Activated naive CD4-positive, alpha-beta T cell treated with anti-CD3 and anti-CD28 coated beads, Interleukin-2, amount 10 ng/mL, durations not matched to agents 7 days and 5 days (primary cell): Measurements from ENCODE around the gene TPH2.

ENCODE experiments used
- CTCF ChIA-PET: fragments of 350-600 bp; sonication (Branson Sonifier 250); formaldehyde crosslinking; loops from one replicate; lab custom pipeline; 2021; ENCODE audit warnings: antibody characterized with exemption; lab: Charles Lee
- DNase-seq: peaks from one replicate; pipeline ENCODE4 v3.0.0-alpha.2; 2020
- H3K27ac Mint-ChIP-seq: one replicate; pipeline ENCODE4 v1.8.0; 2021; ENCODE audit warnings: mild to moderate bottlenecking, moderate library complexity, mixed read lengths
- H3K27me3 Mint-ChIP-seq: one replicate; pipeline ENCODE4 v1.8.0; 2021; ENCODE audit warnings: mild to moderate bottlenecking, mixed read lengths
- H3K36me3 Mint-ChIP-seq: one replicate; pipeline ENCODE4 v1.8.0; 2021; ENCODE audit warnings: mixed read lengths
- H3K4me1 Mint-ChIP-seq: one replicate; pipeline ENCODE4 v1.8.0; 2021; ENCODE audit warnings: mixed read lengths
- H3K4me3 Mint-ChIP-seq: one replicate; pipeline ENCODE4 v1.8.0; 2021; ENCODE audit warnings: mild to moderate bottlenecking, moderate library complexity, mixed read lengths
- H3K9me3 Mint-ChIP-seq: one replicate; pipeline ENCODE4 v1.8.0; 2021; ENCODE audit warnings: mixed read lengths

The TPH2 gene

GRCh38 chr12:71938728-71939385 lies at the start of gene TPH2:
Gene TPH2 (plus strand): TSS chr12:71938845. CDS start chr12:71938987, 142 bp downstream.
- Mint-ChIP-seq H3K36me3 (no peaks in the 10 kb centered on the region), H3K27me3 (peaks cover 9% of the 10 kb centered on the region), H3K27ac (no peak within 1 kb of the TSS), H3K4me1 (no peaks in the 10 kb centered on the region), H3K4me3 (no peak within 1 kb of the TSS), H3K9me3 (no peaks in the 10 kb centered on the region)
- DNase-seq = peak; percentile 77
- CTCF ChIA-PET = interaction anchor here (0.7 to 2.1 kb wide), 4 partner anchors 19 to 168 kb away, joined by 3 to 9 read pairs (median 3); no protein-coding TSS in a partner anchor

GRCh38 chr12:71890475-71890874 lies 48.2 kb upstream of the TPH2 start:
- H3K4me3 Mint-ChIP-seq = no peak overlapping the region
- CTCF ChIA-PET = no interaction called here
- no peak overlapping the region for H3K27ac Mint-ChIP-seq
- peaks cover 27% of the 10 kb centered on the region for H3K36me3 Mint-ChIP-seq
- no peaks in the 10 kb centered on the region for H3K4me1 Mint-ChIP-seq
- no peak for DNase-seq
- H3K27me3 Mint-ChIP-seq = no peaks in the 10 kb centered on the region
- no peaks in the 10 kb centered on the region for H3K9me3 Mint-ChIP-seq

DNA sequence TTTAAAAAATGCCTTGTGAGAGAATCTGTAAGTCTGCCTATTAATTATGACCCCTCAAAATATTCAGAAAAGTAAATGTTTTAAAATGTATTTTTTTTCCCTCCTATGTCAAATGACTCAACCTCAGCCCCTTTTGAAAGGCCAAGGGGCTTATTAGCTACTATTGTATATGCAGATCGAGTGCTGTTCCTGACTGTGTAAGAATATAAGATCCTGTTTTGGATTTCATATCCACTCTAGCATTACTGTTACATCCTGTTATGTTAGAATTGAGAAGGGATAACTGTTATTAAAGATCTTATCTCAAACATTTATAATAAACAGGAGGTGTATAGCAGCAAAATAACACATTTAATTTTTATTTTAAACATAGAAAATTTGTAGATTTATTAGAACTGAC lies 46.6 kb upstream of the TPH2 start:
- H3K27ac Mint-ChIP-seq = no peak overlapping the region
- no peaks in the 10 kb centered on the region for H3K9me3 Mint-ChIP-seq
- no peak for DNase-seq
- H3K4me1 Mint-ChIP-seq = no peaks in the 10 kb centered on the region
- peaks cover 28% of the 10 kb centered on the region for H3K36me3 Mint-ChIP-seq
- CTCF ChIA-PET = no interaction called here
- H3K4me3 Mint-ChIP-seq = no peak overlapping the region
- H3K27me3 Mint-ChIP-seq = no peaks in the 10 kb centered on the region

GRCh38 chr12:71896205-71896882 lies 42.3 kb upstream of the TPH2 start:
- no peak for DNase-seq
- Mint-ChIP-seq H3K9me3 (no peaks in the 10 kb centered on the region), H3K27me3 (no peaks in the 10 kb centered on the region), H3K4me1 (no peaks in the 10 kb centered on the region), H3K36me3 (peaks cover 37% of the 10 kb centered on the region), H3K4me3 (no peak overlapping the region), H3K27ac (peak overlapping the region; percentile 33)
- CTCF ChIA-PET = no interaction called here

GRCh38 chr12:71900091-71900490 lies 38.6 kb upstream of the TPH2 start:
- Mint-ChIP-seq H3K36me3 (peaks cover 66% of the 10 kb centered on the region), H3K4me1 (peaks cover 18% of the 10 kb centered on the region)
- no peak for DNase-seq

GRCh38 chr12:71904629-71905028 lies 34.0 kb upstream of the TPH2 start:
- CTCF ChIA-PET = no interaction called here
- peaks cover 18% of the 10 kb centered on the region for H3K4me1 Mint-ChIP-seq
- peak overlapping the region; percentile 43 for H3K27ac Mint-ChIP-seq
- H3K36me3 Mint-ChIP-seq = peaks cover 73% of the 10 kb centered on the region
- no peak overlapping the region for H3K4me3 Mint-ChIP-seq
- DNase-seq = no peak
- H3K27me3 Mint-ChIP-seq = no peaks in the 10 kb centered on the region
- no peaks in the 10 kb centered on the region for H3K9me3 Mint-ChIP-seq

More at GRCh38 chr12:71900091-71900490, 38.6 kb upstream of the TPH2 start:
- H3K27ac Mint-ChIP-seq = no peak overlapping the region
- no peak overlapping the region for H3K4me3 Mint-ChIP-seq
- no peaks in the 10 kb centered on the region for H3K9me3 Mint-ChIP-seq
- no peaks in the 10 kb centered on the region for H3K27me3 Mint-ChIP-seq
- CTCF ChIA-PET = no interaction called here

DNA sequence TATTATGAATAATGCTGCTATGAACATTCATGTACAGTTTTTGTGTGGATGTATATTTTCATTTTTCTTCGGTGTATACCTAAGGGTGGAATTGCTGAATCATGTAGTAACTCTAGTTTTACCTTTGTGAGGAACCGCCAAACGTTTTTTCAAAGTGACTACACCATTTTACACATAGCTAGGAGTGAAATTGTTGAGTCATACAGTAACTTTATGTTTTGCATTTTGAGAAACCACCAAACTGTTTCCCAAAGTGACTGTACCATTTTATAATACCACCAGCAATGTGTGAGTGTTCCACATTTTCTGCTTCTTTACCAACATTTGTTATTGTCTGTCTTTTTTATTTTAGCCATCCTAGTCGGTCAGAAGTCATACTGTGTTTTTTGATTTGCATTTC lies 3.1 kb upstream of the TPH2 start:
- H3K27ac Mint-ChIP-seq = no peak overlapping the region
- CTCF ChIA-PET = no interaction called here
- no peak for DNase-seq
- H3K27me3 Mint-ChIP-seq = peaks cover 9% of the 10 kb centered on the region
- H3K36me3 Mint-ChIP-seq = no peaks in the 10 kb centered on the region
- H3K4me1 Mint-ChIP-seq = no peaks in the 10 kb centered on the region
- no peaks in the 10 kb centered on the region for H3K9me3 Mint-ChIP-seq
- H3K4me3 Mint-ChIP-seq = no peak overlapping the region

- H3K4me3 Mint-ChIP-seq = no peak overlapping the region
- DNase-seq = no peak
- no peaks in the 10 kb centered on the region for H3K4me1 Mint-ChIP-seq
- CTCF ChIA-PET = interaction anchor here (1.2 kb wide), 1 partner anchor 12 kb away, joined by 3 read pairs; no protein-coding TSS in a partner anchor
- H3K36me3 Mint-ChIP-seq = no peaks in the 10 kb centered on the region
- peaks cover 9% of the 10 kb centered on the region for H3K27me3 Mint-ChIP-seq
- H3K9me3 Mint-ChIP-seq = no peaks in the 10 kb centered on the region
- H3K27ac Mint-ChIP-seq = no peak overlapping the region
Observed at GRCh38 chr12:71940068-71940467, 1.4 kb downstream of the TPH2 start.

GRCh38 chr12:71941174-71941573 lies 2.5 kb downstream of the TPH2 start:
- Mint-ChIP-seq H3K4me3 (no peak overlapping the region), H3K36me3 (no peaks in the 10 kb centered on the region), H3K9me3 (no peaks in the 10 kb centered on the region), H3K27ac (no peak overlapping the region), H3K4me1 (no peaks in the 10 kb centered on the region), H3K27me3 (peaks cover 9% of the 10 kb centered on the region)
- no peak for DNase-seq
- CTCF ChIA-PET = interaction anchor here (1.1 kb wide), 1 partner anchor 160 kb away, joined by 3 read pairs; no protein-coding TSS in a partner anchor

DNA sequence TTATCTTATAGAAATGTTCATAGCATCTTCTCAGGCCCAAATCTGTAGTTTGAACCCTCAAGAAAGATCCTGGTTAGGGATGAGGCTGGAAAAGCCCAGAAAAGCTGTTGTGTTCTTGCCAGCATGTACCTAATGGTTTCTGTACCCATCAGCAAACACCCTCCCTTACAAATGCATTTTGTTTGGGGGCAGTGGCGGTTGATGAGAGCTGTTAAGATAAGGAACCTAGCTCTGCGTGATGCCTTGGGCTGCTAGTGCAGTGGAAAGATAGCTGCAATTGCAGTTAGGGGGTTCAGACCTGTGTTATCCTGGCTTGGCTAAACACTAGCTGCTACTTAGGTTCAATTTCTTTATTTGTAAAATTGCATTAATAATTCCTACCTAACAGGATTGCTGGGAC lies 3.6 kb downstream of the TPH2 start:
- no peaks in the 10 kb centered on the region for H3K4me1 Mint-ChIP-seq
- no peaks in the 10 kb centered on the region for H3K36me3 Mint-ChIP-seq
- H3K4me3 Mint-ChIP-seq = no peak overlapping the region
- CTCF ChIA-PET = no interaction called here
- no peak overlapping the region for H3K27ac Mint-ChIP-seq
- peaks cover 16% of the 10 kb centered on the region for H3K27me3 Mint-ChIP-seq
- H3K9me3 Mint-ChIP-seq = no peaks in the 10 kb centered on the region
- no peak for DNase-seq

DNA sequence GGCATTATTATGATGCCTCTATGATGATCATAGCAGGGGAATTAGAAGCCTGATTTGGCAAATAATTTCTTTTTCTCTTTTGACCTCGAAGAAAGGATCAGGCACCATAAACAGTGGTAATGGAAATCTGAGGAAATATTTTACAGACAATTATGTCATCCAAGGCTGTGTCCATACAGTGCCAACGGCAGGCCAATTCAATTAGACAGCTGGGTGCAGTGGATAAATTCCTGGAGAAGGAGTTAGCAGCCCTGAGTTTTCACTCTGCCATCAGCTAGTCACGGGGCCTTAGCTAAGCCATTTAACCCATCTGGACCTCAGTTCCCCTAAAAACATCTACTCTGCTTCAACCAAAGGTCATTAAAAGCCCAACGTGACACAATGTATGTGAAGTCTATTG lies 4.1 kb downstream of the TPH2 start:
- Mint-ChIP-seq H3K9me3 (no peaks in the 10 kb centered on the region), H3K27me3 (peaks cover 20% of the 10 kb centered on the region), H3K4me1 (no peaks in the 10 kb centered on the region), H3K36me3 (no peaks in the 10 kb centered on the region), H3K4me3 (no peak overlapping the region), H3K27ac (no peak overlapping the region)
- no peak for DNase-seq
- CTCF ChIA-PET = no interaction called here

- Mint-ChIP-seq H3K27ac (no peak overlapping the region), H3K36me3 (no peaks in the 10 kb centered on the region), H3K27me3 (peaks cover 18% of the 10 kb centered on the region), H3K4me3 (no peak overlapping the region), H3K9me3 (no peaks in the 10 kb centered on the region), H3K4me1 (no peaks in the 10 kb centered on the region)
- CTCF ChIA-PET = interaction anchor here (2.0 kb wide), 1 partner anchor 165 kb away, joined by 7 read pairs; no protein-coding TSS in a partner anchor
- DNase-seq = no peak
Observed at GRCh38 chr12:71945121-71945520, 6.5 kb downstream of the TPH2 start.

DNA sequence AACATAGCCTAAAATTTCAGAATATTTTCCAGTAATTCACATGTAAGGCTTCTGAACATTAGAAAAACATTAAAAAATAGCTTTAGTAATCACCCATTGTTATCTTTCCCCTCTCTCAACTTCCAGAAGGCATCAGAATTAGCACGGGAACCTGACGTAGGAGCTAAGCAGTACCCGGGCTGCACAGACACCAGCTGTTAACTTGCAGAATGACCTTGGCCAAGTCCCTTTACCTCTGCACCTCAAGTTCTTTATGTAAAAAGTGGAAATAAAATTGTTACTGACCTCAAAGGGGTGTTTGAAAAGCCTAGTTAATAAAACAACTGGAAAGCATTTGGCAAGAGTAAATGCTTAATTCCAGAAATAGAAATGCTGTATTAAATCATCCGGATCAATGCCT lies 7.2 kb downstream of the TPH2 start:
- Mint-ChIP-seq H3K36me3 (no peaks in the 10 kb centered on the region), H3K9me3 (no peaks in the 10 kb centered on the region), H3K27ac (no peak overlapping the region), H3K4me3 (no peak overlapping the region), H3K27me3 (peaks cover 18% of the 10 kb centered on the region), H3K4me1 (no peaks in the 10 kb centered on the region)
- no peak for DNase-seq
- CTCF ChIA-PET = no interaction called here

GRCh38 chr12:71947645-71948105 lies 9.0 kb downstream of the TPH2 start:
- no peak overlapping the region for H3K4me3 Mint-ChIP-seq
- no peak for DNase-seq
- H3K4me1 Mint-ChIP-seq = no peaks in the 10 kb centered on the region
- H3K36me3 Mint-ChIP-seq = no peaks in the 10 kb centered on the region
- no peaks in the 10 kb centered on the region for H3K9me3 Mint-ChIP-seq
- H3K27me3 Mint-ChIP-seq = peaks cover 18% of the 10 kb centered on the region
- H3K27ac Mint-ChIP-seq = no peak overlapping the region
- CTCF ChIA-PET = no interaction called here

DNA sequence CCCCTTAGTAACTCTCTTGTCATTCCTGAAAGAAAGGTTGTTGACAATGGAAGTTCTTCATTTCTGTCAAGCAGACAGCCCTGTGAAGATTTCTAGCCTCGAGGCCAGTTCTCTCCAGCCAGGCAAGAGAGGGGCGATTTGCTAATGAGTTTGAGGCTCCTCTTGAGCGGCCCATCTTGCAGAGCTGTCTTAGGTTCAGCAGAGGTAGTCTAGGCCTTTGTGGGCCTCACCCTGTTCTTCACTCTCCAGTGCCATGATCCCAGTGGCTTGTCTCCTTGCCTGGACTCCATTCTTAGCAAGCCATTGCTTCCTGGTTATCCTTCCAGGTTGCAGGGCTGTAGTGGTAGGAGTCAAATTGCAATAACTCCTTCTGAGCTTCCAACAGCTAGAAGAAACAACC lies 9.7 kb downstream of the TPH2 start:
- Mint-ChIP-seq H3K36me3 (no peaks in the 10 kb centered on the region), H3K27me3 (peaks cover 18% of the 10 kb centered on the region), H3K27ac (no peak overlapping the region), H3K9me3 (no peaks in the 10 kb centered on the region), H3K4me3 (no peak overlapping the region), H3K4me1 (no peaks in the 10 kb centered on the region)
- DNase-seq = no peak
- CTCF ChIA-PET = no interaction called here
